Testis (tissue), 2 donors: ENCODE results near the gene MFGE8.
"Not testable (repeated sequence)": the region's sequence is repeated elsewhere in the genome, so short reads cannot be mapped to it uniquely, and the experiment has no call there.

Source experiments
- CTCF ChIP-seq, 3 experiments: fragments of 450-650 bp in 2 of 3; fragments of 200-600 bp in 1 of 3; sonication (generic) in 1 of 3; IDR thresholded peaks; one replicate each; pipeline ENCODE4 v1.5.1; 2016 to 2019; ENCODE audit warnings: antibody characterized with exemption in 3 of 3, mild to moderate bottlenecking in 2 of 3, moderate library complexity in 1 of 3
- POLR2A ChIP-seq: fragments of 450-650 bp; IDR thresholded peaks from one replicate; pipeline ENCODE4 v1.6.1; 2017; ENCODE audit warnings: antibody characterized with exemption, mild to moderate bottlenecking, moderate library complexity

GRCh38 chr15:88928192-88928591 is 15.0 kb upstream of the MFGE8 start:
- not testable (repeated sequence) for TF ChIP-seq CTCF (IDR thresholded peaks at IDR 0.05); POLR2A
